Frontal cortex (tissue), 4 donors: Measurements from ENCODE around the gene SEL1L2. TPM values are rescaled to one million over a fixed set of nuclear protein-coding genes. Genes with fewer than 3 reads are reported as not detected.
A peak's percentile ranks its signal among the peaks of the same experiment; 100 is the strongest.

Source experiments
- DNase-seq, 2 donors: peaks; one replicate each; pipeline ENCODE4 v3.0.0; 2012; ENCODE audit warnings: low spot score in 2 of 2
- FAIRE-seq: peaks from 2 replicates; lab custom pipeline; 2012; peaks lifted over from hg19 to GRCh38; lab: Jason Lieb, UNC
- small RNA-seq: library from RNA; depleted of rRNA; stranded (forward); fragments of <200 nt; gene quantifications from one replicate; pipeline ENCODE3, GENCODE V24; 2014
- total RNA-seq: library from RNA; depleted of rRNA; stranded (reverse); fragments of >200 nt; gene quantifications from one replicate; pipeline ENCODE4 v1.2.3, GENCODE V29; 2014
- donor health status: control.
- donor health status: control.
- donor health status: control.

Gene SEL1L2
- total RNA-seq, 1 donor from 2014 or later = 0.41 TPM

- FAIRE-seq = no peak
- DNase-seq = no peak
Observed at GRCh38 chr20:13824459-13824858, 166.0 kb downstream of the SEL1L2 start.

GRCh38 chr20:13822459-13822858 is 168.0 kb downstream of the SEL1L2 start:
- DNase-seq (no peak), FAIRE-seq (no peak)

DNA sequence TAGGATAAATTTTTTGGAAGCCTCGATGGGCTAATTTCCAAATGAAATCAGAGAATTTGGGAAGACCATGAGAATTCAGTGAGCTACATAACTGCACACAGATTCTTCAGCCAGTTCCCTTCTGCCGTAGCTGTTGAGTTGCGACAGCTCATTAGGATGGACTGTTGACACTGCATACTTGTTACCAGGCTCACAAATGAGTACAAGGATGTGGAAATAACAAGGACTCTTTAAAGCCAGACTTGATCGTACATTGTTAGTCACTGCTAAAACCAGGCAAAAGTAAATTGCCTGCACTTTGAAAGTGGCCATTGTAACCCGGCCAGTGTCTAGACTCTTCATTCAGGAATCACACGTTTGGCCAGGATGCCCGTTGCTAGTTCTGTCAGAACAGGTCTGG is 168.5 kb downstream of the SEL1L2 start:
- FAIRE-seq = no peak
- no peak for DNase-seq

GRCh38 chr20:13819885-13820645 is 170.3 kb downstream of the SEL1L2 start:
- peak in 1 of 2 donors; percentile 33 for DNase-seq

GRCh38 chr20:13817342-13817741 is 173.1 kb downstream of the SEL1L2 start:
- DNase-seq (no peak), FAIRE-seq (no peak)

More at GRCh38 chr20:13819885-13820645, 170.3 kb downstream of the SEL1L2 start:
- no peak for FAIRE-seq

- FAIRE-seq = no peak
- DNase-seq = no peak
Observed at GRCh38 chr20:13816757-13817156, 173.7 kb downstream of the SEL1L2 start.

GRCh38 chr20:13814672-13815071 is 175.7 kb downstream of the SEL1L2 start:
- no peak for FAIRE-seq

DNA sequence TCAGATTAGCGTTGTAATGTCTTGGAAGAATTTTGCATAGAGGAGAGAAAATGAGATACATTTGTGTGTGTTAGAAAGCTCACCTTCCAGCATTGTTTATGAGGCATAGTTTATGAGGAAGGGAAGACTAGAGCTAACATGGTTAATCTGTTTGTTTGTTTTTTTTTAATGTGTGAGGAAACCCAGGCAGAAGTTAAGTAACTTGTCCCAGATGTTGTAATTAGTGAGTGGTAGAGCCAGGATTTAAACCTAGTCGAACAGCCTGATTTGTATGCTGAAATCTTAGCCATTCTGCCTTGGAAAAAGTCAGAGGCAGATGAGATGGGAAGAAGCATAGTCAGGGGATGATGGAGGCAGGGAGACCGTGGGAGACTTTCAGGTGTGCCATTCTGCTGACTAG is 176.5 kb downstream of the SEL1L2 start:
- FAIRE-seq = no peak
- DNase-seq = no peak

More at GRCh38 chr20:13814672-13815071, 175.7 kb downstream of the SEL1L2 start:
- DNase-seq = no peak

- DNase-seq (no peak), FAIRE-seq (no peak)
Observed at GRCh38 chr20:13810446-13810845, 180.0 kb downstream of the SEL1L2 start.

DNA sequence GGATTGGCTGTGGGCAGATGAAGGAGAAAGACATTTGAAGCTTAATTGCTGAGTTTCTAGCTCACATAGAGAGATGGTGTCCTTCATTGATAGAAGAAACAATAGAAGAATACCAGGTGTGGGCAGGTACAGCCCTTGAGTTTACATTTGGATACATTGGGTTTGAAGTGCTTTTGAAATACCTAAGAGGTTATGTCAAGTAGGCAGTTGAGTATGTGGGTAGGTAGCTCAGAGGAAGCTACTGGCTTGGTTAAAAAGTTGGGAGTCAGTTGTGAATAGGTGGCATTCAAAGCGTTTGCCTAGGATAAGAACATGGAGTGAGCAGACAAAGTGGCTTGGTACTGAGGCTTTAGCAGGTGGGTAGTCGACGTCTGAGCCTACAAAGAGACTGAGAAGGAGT is 180.6 kb downstream of the SEL1L2 start:
- no peak for FAIRE-seq
- no peak for DNase-seq

DNA sequence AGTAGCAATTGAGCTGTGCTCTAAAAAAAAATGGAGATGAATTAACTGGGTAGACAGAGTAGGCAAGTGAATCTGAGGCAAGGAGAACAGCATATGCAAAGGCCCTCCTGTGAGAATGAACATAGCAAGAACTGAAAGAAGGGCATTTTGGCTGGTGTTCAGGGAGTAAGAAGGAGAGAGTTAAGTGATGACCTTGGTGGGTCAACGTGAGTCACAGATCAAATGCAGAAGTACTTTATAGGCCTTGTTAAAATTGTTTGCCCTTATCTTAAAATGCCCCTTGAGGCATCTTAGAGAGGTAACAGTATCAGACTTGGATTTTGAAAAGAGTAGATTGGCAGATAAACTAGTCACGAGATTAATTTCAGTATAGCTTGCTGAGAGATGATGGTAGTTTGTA is 181.0 kb downstream of the SEL1L2 start:
- DNase-seq (no peak), FAIRE-seq (no peak)

DNA sequence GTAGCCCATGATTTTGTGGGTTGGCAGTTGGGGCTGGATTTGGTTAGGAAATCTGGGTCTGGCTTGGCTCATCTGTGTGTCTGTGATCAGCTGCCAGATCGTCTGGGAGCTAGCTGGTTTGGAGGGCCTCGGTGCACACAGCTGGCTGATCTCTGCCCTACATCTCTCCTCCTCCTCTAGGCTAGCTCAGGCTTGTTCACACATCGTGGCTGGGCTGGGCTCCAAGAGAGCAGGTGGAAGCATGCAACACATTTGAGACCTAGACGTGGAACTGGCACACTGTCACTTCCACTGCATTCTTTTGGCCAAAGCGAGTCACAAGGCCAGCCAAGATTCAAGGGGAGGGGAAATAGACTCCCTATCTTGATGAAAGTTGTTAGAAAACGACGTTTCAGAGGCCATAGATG is 189.7 kb downstream of the SEL1L2 start:
- FAIRE-seq (no peak), DNase-seq (peak in 1 of 2 donors; percentile 31)

DNA sequence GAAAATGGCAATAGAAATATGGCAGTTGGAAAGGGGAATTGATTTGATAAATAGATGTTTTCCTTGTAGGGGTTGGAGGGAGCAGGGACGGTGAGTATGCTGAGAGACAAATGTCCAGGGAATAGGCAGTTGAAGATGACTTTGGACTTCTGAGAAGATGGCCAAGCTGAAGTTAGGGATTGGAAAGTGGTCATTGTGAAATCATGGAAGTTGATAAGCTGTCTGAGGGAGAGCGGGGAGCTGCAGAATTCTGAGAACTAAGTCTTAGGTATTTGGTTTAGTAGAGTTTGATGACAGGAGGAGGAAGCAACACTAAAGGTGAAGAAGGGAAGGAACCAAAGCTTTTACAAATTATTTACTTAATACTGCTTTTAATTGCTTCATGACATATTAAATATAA is 190.4 kb downstream of the SEL1L2 start:
- FAIRE-seq (no peak), DNase-seq (no peak)

Small RNAs within 50 kb of the gene (small RNA-seq; reads per million reads assigned to genes)
- gene RNU6-278P (not detected), gene RPS3P1 (not detected)

Other genes with a start within 250 kb of the SEL1L2 start
- gene ESF1, start 205.7 kb downstream of the SEL1L2 start, total RNA-seq = 17.1 TPM
- 33.4 TPM for gene NDUFAF5, start 205.6 kb downstream of the SEL1L2 start, total RNA-seq
- gene MACROD2, start 4.9 kb upstream of the SEL1L2 start, total RNA-seq = 47.7 TPM